ENCODE measurements around the gene TYR.

The TYR gene

DNA sequence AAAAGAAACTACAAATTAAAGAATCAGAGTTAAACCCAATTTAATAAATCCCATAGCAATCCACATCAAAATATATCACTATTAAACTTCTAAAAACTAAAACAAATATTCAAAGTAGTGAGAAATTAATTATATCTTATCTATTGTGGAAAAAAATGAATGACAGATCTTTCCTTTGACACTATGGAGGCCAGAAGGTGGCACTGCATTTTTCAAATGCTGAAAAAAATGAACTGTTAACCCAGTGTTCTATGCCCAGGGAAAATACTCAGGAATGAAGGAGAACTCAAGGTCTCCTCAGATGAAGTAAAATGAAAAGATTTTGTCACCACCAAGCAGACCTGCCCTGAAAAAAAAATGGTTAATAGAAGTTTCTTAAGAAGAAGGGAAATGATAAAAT lies 27.7 kb downstream of the TYR start (continued):
- no peak for TF ChIP-seq POU6F1 (CRISPR knock-in tag; IDR thresholded peaks at IDR 0.05; ENCODE audit: borderline replicate concordance, low read depth)
- no peak for TF ChIP-seq TOX (CRISPR knock-in tag; IDR thresholded peaks at IDR 0.05; ENCODE audit: borderline replicate concordance)
- TF ChIP-seq ESRRG (CRISPR knock-in tag; IDR thresholded peaks at IDR 0.05), result no peak
- TF ChIP-seq ZFP3 (CRISPR knock-in tag; IDR thresholded peaks at IDR 0.05), result no peak
- TF ChIP-seq ZC3H10 (CRISPR knock-in tag; IDR thresholded peaks at IDR 0.05), result no peak
- no peak for TF ChIP-seq ARNTL (CRISPR knock-in tag; IDR thresholded peaks at IDR 0.05; ENCODE audit: borderline replicate concordance, low read depth)
- TF ChIP-seq ZNF565 (CRISPR knock-in tag; conservative IDR thresholded peaks at IDR 0.05; ENCODE audit: low read depth), result no peak
- TF ChIP-seq RARB (CRISPR knock-in tag; IDR thresholded peaks at IDR 0.05), result no peak

DNA sequence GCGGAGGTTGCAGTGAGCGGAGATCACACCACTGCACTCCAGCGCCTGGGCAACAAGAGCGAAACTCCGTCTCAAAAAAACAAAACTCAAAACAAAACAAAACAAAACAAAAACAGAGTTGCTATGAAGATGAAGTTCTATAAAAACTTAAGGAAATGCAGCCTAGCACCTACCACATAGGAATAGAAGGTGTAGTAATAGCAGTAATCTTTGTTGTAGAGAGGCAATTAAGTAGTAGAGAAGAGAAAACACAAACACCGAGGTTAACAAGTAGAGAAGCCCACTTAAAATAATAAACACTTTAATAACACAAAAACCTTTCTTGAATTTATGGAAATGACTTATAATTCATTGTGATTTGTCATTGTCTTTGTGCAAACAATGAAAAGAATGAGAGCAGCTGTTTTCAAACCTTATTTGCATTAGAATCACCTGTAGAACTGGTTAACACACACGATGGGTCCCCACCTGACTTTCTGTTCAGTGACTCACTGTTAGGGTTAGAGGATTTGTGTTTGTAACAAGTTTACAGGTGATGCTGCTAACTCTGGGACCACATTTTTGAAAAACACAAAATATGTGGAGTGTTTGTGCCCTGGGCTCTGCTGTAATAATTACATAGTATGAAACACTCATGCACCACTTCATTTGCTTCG lies 43.1 kb downstream of the TYR start:
- TF ChIP-seq POU6F1 (CRISPR knock-in tag; IDR thresholded peaks at IDR 0.05; ENCODE audit: borderline replicate concordance, low read depth) (no peak), ISL1 (CRISPR knock-in tag; IDR thresholded peaks at IDR 0.05) (no peak), BACH2 (CRISPR knock-in tag; IDR thresholded peaks at IDR 0.05; ENCODE audit: borderline replicate concordance) (no peak), ZFP3 (CRISPR knock-in tag; IDR thresholded peaks at IDR 0.05) (no peak), TSHZ2 (CRISPR knock-in tag; IDR thresholded peaks at IDR 0.05) (no peak), ARNTL (CRISPR knock-in tag; IDR thresholded peaks at IDR 0.05; ENCODE audit: borderline replicate concordance, low read depth) (no peak), CSDC2 (CRISPR knock-in tag; IDR thresholded peaks at IDR 0.05) (no peak), TCF4 (CRISPR knock-in tag; IDR thresholded peaks at IDR 0.05; ENCODE audit: borderline replicate concordance) (no peak), GLIS3 (CRISPR knock-in tag; IDR thresholded peaks at IDR 0.05) (no peak), ZNF565 (CRISPR knock-in tag; conservative IDR thresholded peaks at IDR 0.05; ENCODE audit: low read depth) (no peak), CSRNP3 (CRISPR knock-in tag; IDR thresholded peaks at IDR 0.05) (no peak), PPARA (CRISPR knock-in tag; IDR thresholded peaks at IDR 0.05; ENCODE audit: borderline replicate concordance) (no peak), TOX (CRISPR knock-in tag; IDR thresholded peaks at IDR 0.05; ENCODE audit: borderline replicate concordance) (no peak), OSR1 (CRISPR knock-in tag; IDR thresholded peaks at IDR 0.05) (no peak), ZNF70 (CRISPR knock-in tag; IDR thresholded peaks at IDR 0.05) (no peak), RARB (CRISPR knock-in tag; IDR thresholded peaks at IDR 0.05) (no peak), SNAI2 (CRISPR knock-in tag; IDR thresholded peaks at IDR 0.05) (no peak)
- TF ChIP-seq, protein P1, sequence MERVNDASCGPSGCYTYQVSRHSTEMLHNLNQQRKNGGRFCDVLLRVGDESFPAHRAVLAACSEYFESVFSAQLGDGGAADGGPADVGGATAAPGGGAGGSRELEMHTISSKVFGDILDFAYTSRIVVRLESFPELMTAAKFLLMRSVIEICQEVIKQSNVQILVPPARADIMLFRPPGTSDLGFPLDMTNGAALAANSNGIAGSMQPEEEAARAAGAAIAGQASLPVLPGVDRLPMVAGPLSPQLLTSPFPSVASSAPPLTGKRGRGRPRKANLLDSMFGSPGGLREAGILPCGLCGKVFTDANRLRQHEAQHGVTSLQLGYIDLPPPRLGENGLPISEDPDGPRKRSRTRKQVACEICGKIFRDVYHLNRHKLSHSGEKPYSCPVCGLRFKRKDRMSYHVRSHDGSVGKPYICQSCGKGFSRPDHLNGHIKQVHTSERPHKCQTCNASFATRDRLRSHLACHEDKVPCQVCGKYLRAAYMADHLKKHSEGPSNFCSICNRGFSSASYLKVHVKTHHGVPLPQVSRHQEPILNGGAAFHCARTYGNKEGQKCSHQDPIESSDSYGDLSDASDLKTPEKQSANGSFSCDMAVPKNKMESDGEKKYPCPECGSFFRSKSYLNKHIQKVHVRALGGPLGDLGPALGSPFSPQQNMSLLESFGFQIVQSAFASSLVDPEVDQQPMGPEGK (CRISPR knock-in tag; IDR thresholded peaks at IDR 0.05; ENCODE audit: borderline replicate concordance), result no peak
- no peak for ATAC-seq

- TF ChIP-seq RARB (CRISPR knock-in tag; IDR thresholded peaks at IDR 0.05) (no peak), BACH2 (CRISPR knock-in tag; IDR thresholded peaks at IDR 0.05; ENCODE audit: borderline replicate concordance) (no peak), SNAI2 (CRISPR knock-in tag; IDR thresholded peaks at IDR 0.05) (no peak), OSR1 (CRISPR knock-in tag; IDR thresholded peaks at IDR 0.05) (no peak)
- no peak for ATAC-seq
These were observed 57.4 kb downstream of the TYR start for GRCh38 chr11:89235083-89235482.
